IMR-90 (cell line): ENCODE results near the gene PHEX.

Source experiments
- BHLHE40 ChIP-seq: fragments of 150-350 bp; IDR thresholded peaks from 2 replicates; pipeline ENCODE4 v1.6.1; 2016; ENCODE audit warnings: mild to moderate bottlenecking, low read depth, low read length
- CEBPB ChIP-seq: IDR thresholded peaks from 2 replicates; pipeline ENCODE4 v1.6.1; 2012; ENCODE audit warnings: low read depth, low read length, improper control_type of control experiment
- CTCF ChIP-seq: conservative IDR thresholded peaks from 2 replicates; pipeline ENCODE4 v1.5.1; 2012; ENCODE audit warnings: mild to moderate bottlenecking, low read depth, low read length, improper control_type of control experiment
- RCOR1 ChIP-seq: IDR thresholded peaks from 2 replicates; pipeline ENCODE4 v1.6.1; 2012; ENCODE audit warnings: mild to moderate bottlenecking, low read length, improper control_type of control experiment; ENCODE audit not compliant: insufficient replicate concordance
- RFX5 ChIP-seq: IDR thresholded peaks from 2 replicates; pipeline ENCODE4 v1.8.0; 2012; ENCODE audit warnings: low read depth, mild to moderate bottlenecking, low read length, moderate library complexity

- TF ChIP-seq RCOR1 (no peak), RFX5 (no peak), CTCF (no peak), CEBPB (no peak), BHLHE40 (no peak)
Measured at GRCh38 chrX:22078117-22078516, 46.0 kb downstream of the PHEX start.
